Measurements from ENCODE around the gene SH3BGRL2. TPM values are rescaled to one million over a fixed set of nuclear protein-coding genes. Genes with fewer than 3 reads are reported as not detected.
"Not testable (repeated sequence)": the region's sequence is repeated elsewhere in the genome, so short reads cannot be mapped to it uniquely, and the experiment has no call there.

SH3BGRL2 gene
- total RNA-seq, 1 donor from 2014 or later: 35.9 TPM

DNA sequence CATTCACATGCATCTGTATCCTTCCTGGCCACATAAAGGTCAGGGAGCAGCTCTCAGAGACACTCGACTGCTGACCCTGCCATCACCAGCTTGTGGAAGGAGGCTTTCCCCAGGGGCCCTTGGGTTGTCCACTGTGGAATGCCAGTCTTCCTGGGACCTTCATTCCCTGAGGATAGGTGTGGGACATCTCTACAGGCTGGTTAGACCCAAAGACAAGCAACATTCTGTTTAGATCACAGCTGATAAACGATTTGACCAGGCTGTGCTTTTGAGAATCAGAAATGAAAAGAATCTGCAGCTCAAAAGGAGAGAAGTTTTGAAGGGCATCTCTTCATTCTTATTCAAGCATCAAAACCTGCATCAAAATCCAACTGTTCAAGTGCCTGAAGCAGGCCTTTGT is 18.2 kb upstream of the SH3BGRL2 start:
- no peak for DNase-seq (ENCODE audit: low spot score)
- intact Hi-C loops (cut with DNase I): no loop called here
- no peak for ATAC-seq

DNA sequence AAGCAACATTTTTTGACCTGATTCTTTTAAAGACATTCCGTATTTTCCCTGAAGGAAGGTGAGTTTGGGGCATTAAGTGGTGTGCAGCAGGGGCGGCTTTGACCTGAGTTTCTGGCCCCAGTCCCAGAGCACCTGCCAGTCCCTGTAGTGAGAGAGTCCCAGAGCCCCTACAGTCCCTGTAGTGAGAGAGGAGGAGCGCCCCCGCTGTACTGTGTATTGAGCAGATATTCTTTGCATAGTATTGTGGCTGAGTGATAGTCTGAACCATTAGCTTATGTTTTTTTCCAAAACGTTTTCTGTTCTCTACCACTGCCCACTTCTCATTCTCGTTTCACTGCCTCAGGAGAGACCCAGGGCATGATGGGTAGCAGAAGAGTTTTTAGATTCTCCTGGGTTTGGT is 17.2 kb upstream of the SH3BGRL2 start:
- no peak for ATAC-seq
- intact Hi-C loops (cut with DNase I): no loop called here
- no peak for DNase-seq (ENCODE audit: low spot score)

DNA sequence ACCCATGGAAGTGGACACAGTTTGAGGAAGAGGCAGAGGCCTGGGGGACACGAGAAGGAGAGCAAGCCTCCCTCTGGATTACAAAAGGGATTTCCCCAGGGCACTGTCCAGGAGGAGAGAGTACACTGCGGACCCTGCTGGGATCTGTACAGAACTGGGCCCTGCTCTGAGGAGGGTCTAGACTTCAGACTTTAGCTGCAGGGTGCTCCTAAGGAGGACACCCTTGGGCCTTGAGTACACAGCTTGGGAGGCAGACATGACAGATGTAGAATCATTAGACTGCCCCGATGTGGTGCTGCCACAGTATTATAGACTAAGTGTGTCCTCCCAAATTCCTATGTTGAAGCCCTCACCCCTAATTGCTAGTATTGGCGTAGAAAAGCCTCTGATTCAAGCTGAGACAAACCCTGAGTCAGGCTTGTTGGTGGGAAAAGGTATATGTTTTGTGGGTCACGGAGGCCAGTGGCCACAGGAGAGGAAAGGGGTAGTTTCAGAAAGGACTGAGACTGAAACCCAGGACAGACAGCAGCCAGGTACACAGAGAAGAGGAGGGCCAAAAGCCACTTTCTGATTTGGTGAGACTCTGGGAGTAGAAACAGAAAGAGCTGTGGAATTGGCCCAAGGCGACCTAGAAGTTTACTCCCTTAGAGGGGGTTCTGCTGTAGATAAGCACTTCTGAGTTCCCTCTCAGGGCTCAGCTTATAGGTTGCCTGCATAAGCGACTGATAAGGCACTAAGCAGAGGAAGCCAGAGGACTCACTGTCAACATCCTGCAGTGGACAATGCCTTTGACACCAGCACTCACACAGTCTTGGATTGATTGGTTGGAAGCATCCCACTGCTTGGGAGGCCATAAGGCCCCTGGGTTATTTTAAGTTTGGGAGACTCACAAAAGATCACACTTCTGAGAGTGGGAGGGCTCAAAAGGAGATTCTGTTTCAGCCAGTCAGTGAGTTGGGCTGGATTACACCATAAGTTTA is 16.5 kb upstream of the SH3BGRL2 start:
- DNase-seq (ENCODE audit: low spot score): no peak
- intact Hi-C loops (cut with DNase I): no loop called here
- ATAC-seq: no peak

DNA sequence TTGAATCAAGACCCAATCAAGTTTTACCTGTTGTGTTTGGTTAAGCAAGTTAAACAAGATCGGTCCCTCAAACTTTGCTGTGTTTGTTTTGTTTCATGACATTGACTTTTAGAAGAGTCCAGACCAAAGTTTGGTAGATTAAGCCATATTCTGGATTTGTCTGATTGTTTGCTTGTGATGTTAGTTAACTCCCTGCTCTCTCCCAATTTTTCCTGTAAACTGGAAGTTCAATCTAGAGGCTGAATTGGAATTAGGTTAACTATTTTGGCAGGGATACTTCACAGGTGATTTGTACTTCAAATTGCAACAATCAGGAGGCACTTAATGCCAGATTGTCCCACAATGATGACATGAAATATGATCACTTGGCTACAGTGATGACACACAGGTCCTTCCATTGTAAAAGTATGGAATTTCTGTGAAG is 13.6 kb upstream of the SH3BGRL2 start:
- ATAC-seq: no peak
- intact Hi-C loops (cut with DNase I): no loop called here
- DNase-seq (ENCODE audit: low spot score): no peak

DNA sequence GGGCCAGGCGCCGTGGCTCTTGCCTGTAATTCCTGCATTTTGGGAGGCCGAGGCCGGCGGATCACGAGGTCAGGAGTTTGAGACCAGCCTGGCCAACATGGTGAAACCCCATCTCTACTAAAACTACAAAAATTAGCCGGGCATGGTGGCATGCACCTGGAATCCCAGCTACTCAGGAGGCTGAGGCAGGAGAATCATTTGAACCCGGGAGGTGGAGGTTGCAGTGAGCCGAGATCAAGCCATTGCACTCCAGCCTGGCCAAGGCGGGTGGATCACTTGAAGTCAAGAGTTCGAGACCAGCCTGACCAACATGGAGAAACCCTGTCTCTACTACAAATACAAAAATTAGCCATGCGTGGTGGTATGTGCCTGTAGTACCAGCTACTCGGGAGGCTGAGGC is 12.7 kb upstream of the SH3BGRL2 start:
- intact Hi-C loops (cut with DNase I); ATAC-seq; DNase-seq (ENCODE audit: low spot score): not testable (repeated sequence)

DNA sequence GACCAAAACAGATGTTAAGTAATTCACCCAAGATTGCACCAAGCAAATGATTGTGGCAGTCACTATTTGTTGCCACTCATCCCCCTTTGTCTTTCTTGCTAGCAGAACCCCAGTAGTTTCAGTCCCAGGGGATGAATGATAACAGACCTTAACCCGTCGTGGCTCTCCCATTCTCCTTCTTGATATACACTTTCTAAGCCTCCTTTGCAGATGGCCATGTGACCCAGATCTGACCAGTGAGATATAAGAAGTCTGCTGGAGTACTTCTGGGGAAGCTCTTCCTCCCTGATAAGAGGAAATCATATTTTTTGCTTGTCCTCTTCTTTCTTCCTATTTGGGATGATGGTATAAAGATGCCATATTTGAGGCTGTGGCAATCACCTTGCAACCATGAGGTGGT is 9.6 kb upstream of the SH3BGRL2 start:
- no peak for ATAC-seq

DNA sequence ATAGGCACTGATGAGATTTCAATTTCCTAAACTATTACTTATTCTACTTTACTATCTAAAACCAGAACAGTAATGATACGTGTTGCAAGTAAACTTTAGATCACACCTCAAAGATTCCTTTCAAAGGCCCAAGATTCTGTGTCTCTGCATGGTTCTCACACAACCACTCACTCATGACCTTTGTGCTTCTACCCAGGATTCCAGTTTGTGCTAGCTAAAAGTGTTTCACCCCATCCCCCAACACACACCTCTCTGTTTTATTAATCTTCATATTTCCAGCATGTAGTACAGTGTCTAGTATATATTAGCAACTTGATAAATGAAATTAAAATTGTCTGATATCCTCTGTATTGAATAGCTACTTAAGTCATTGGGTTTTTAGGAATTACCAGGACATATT is 8.8 kb upstream of the SH3BGRL2 start:
- intact Hi-C loops (cut with DNase I): no loop called here

More for the DNA sequence above, 9.6 kb upstream of the SH3BGRL2 start:
- no peak for DNase-seq (ENCODE audit: low spot score)
- intact Hi-C loops (cut with DNase I): no loop called here

DNA sequence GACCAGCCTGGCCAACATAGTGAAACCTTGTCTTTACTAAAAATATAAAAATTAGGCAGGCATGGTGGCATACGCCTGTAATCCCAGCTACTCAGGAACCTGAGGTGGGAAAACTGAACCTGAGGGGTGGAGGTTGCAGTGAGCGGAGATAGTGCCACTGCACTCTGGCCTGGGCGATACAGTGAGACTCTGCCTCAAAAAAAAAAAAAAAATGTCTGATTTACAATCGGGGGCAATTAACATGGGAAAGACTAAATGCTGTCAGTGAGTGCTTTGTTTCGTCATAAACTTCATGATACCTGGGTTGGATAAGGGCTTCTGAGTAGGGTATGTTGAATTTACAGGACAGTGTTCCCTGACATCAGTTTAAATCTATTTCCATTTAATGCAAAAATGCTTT is 8.0 kb upstream of the SH3BGRL2 start:
- ATAC-seq: no peak
- DNase-seq (ENCODE audit: low spot score): no peak
- intact Hi-C loops (cut with DNase I): no loop called here

More for the DNA sequence above, 8.8 kb upstream of the SH3BGRL2 start:
- ATAC-seq: no peak
- DNase-seq (ENCODE audit: low spot score): no peak

DNA sequence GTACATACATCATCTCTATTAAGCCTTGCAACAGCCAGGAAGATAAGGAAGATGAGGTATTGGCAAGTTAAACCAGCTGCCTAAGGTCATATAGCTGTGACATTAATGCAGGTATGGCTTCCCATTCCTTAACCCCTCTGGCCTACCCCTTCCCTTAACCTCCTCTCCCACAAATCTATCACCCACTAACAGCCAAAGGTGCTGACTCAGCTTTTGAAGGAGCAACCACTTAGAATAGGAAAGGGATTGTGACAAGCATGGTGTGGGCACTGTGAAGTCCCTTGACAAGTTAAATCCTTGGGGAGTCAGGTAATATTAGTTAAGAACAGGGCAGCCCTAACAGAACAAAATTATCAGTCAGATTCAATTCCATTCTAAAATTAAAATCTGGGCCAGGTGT is 5.4 kb upstream of the SH3BGRL2 start:
- intact Hi-C loops (cut with DNase I): no loop called here
- ATAC-seq: no peak
- no peak for DNase-seq (ENCODE audit: low spot score)

DNA sequence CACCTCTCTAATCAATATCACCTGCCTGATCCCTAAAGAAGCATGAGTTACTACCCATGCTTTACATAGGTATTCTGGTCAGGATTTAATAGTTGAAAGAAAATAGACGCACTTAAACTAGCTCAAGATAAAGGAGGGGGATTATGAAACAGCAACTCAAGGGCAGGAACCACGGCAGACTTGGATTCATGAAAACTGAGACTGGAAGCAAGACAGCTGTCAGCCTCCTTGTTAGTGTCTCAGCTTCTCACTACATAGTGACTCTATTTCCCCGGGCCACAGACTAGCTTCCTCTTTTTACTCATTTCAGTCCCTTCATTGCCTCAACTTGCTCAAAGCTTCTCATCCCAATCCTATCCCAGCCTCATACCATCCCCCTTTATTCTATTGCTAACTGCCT is 4.3 kb upstream of the SH3BGRL2 start:
- intact Hi-C loops (cut with DNase I): no loop called here
- ATAC-seq (no peak), DNase-seq (ENCODE audit: low spot score) (no peak)

DNA sequence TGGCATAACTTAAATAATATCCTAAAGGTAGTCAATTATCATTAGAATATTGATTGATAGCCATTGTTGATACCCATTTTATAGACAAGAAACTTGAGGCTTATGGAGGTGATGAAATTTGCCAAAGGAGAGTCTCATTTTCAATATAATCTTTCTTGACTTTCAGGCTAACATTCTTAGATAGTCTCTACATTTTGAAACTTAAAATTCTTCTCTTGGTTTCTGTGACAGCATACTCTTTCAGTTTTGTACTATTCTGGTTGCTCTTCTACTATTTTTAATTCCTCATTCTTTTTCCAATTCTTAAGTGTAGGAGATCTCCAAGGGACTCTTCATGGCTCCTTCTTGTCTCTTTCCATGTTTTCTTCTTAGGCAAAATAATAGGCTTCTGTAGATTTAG is 3.7 kb upstream of the SH3BGRL2 start:
- DNase-seq (ENCODE audit: low spot score) (no peak), ATAC-seq (no peak)
- intact Hi-C loops (cut with DNase I): no loop called here

DNA sequence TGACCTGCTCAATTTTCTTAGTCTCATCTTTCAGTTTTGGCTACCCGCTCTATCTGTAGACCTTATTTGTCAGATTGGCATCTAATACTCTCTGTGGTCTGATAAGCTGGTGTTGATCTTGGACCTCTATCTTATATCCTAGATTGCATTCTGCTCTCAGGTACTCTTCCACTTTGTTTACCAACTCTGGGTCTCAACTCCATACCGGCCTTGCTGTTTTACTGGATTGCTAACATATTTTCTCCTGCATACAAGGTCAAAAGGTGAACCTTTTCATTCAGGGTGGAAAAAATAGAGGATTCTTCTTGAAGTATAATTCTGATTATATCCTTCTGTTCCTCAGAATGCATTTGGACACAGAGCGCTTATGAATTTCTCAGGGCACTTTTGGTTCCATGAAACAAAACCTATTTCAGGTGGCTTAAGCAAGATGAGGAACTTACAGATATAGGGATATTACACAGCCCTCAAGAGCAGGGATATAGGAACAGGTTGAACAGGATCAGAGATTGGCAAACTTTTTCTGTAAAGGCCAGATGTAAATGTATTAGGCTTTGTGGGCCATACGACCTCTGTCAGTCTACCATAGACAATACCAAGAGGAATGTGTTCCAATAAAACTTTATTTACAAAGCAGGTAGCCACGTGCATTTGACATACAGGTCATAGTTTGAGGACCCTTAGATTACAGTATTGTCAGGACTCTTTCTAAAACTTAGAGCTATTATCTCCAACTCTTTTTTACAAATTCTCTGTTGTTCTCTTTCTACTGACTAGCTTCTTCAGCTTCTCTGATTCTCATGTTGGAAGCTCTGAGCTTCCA is 2.5 kb upstream of the SH3BGRL2 start:
- intact Hi-C loops (cut with DNase I): no loop called here
- no peak for DNase-seq (ENCODE audit: low spot score)
- no peak for ATAC-seq

DNA sequence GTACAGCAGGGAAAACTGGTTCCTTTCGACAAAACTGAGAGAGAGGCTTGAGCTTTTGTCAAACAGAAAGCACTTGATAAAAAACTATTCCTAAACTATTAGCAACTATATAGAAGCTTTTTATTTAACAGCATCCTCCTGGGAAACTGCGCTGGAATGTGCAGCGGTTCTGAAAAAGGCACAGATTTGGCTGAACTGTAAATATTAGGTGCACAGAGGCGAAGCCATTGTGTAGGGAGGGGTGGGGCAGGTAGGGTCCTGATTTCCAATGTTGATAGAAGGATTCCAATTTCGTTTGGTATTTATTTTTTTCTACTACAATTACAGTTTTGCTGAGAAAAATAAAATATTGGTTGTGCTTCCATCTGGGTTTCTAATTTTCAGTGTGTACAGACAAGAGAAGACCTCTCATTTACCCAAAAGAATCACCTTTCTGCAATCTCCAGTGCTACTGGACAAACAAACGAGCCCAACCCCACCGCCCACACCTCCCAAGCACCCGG is 698 bp upstream of the SH3BGRL2 start:
- intact Hi-C loops (cut with DNase I): no loop called here
- DNase-seq (ENCODE audit: low spot score) (no peak), ATAC-seq (no peak)

DNA sequence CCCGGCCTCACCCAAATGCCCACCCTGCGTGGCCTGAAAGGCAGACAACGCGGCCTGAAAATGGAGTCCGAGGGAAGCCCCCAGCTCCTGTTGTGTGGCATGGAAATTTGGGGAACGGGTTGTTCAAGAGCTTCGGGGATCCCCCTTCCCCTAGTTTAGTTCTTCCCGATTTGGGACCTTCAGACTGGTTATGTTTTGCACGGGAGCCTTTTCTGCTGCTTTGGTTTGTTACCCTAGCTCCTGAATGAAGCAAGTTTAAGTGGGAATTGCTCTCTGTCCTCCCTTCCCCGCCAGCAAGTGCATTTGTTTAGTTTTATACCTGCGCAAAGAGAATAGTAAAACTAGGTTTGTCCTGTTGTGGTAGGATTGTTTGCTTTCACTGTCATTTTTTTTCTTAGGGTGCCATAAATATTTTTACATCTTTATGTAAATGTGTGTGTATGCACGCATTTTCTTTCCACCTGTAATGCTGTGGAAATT is 604 bp downstream of the SH3BGRL2 start:
- DNase-seq (ENCODE audit: low spot score) (no peak), ATAC-seq (no peak)
- intact Hi-C loops (cut with DNase I): no loop called here

DNA sequence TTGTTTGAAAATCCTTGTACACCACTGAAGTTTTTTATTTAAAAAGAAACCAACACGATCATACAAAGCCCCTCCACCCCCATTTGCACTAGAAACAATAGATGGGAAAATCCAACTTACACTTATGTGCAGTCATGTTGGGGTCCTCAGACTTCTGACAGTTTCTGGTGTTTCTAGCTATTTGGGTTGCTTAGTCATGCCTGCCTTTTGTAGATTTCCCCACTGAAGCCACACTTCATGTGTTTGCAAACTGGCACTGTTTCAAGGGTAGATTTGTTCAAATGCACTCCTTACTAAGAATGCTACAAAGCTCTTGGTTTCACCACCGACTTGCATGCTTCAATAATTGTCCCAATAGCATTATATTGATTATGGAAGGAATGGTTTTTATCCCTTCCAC is 1.5 kb downstream of the SH3BGRL2 start:
- intact Hi-C loops (cut with DNase I): no loop called here
- no peak for ATAC-seq
- no peak for DNase-seq (ENCODE audit: low spot score)

DNA sequence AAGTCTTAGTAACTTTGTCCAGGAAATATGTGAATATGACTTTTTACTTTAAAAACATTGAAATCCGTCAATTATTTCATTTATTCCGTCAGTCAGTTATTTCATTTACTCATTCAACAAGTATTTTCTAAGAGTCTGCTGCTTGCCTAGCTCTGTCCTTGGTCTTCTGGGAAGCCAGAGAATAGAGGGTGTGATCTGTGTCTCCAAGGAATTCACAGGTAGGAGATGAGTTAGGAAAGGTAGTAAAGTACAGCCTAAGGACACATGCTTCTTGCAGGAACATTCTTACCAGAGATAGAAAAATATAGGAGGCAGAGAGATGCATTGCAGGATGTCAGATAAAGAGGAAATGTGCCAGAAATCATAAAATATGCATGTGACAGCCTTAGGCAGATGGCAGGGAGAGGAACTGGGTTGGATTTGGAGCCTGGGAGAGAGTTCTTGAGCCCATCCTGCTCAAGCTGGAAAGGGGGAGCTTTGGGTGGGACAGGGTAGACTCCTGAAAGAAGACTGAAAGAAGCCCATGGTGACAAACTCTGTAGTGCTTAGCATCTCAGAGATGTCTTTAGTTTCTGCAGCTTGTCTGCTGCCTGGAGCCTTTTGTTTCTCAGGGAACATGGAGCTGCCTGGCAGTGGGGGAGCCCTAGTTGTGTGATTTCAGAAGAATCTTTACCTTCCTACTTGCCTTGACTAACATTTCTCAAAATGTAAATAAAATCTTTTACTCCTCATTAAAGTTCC is 3.5 kb downstream of the SH3BGRL2 start:
- DNase-seq (ENCODE audit: low spot score): no peak
- intact Hi-C loops (cut with DNase I): no loop called here
- no peak for ATAC-seq

DNA sequence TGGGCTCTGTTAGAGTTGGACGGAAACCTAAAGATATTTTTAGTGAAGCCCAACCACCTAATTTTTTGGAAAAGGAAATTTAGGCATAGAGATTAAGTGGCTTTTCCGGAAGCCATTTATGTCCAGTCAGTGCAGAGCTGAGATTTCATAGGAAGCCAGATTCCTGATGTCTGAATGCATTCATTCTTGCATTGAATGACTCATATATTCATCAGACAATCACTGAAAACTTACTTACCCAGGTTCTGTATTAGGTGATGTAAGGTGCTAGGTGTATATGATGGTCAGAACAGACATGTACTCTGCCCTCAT is 4.1 kb downstream of the SH3BGRL2 start:
- DNase-seq (ENCODE audit: low spot score) (no peak), ATAC-seq (no peak)
- intact Hi-C loops (cut with DNase I): no loop called here

DNA sequence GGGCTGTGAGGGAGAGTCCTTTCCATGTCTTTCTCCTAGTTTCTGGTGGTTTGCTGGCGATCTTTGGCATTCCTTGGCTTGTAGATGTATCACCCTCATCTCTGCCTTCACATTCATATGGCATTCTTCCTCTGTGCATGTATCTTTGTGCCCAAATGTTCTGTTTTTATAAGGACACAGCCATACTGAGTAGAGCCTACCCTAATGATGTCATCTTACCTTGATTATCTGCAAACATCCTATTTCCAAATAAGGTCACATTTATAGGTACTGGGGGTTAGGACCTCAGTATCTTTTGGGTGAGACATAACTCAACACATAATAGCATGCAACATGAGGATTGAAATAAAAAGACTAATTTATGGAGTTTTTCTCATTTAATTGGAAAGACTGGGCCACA is 5.5 kb downstream of the SH3BGRL2 start:
- DNase-seq (ENCODE audit: low spot score): no peak
- ATAC-seq: no peak
- intact Hi-C loops (cut with DNase I): no loop called here
